GM12801 (cell line): ENCODE data around the gene STX16.

Source experiments
- TF ChIP-seq, protein P1 (sequence below): IDR thresholded peaks from one replicate; pipeline ENCODE4 v1.5.1; 2011; ENCODE audit warnings: control low read depth; ENCODE audit not compliant: insufficient read length; ENCODE audit errors: extremely low read depth

STX16 gene

DNA sequence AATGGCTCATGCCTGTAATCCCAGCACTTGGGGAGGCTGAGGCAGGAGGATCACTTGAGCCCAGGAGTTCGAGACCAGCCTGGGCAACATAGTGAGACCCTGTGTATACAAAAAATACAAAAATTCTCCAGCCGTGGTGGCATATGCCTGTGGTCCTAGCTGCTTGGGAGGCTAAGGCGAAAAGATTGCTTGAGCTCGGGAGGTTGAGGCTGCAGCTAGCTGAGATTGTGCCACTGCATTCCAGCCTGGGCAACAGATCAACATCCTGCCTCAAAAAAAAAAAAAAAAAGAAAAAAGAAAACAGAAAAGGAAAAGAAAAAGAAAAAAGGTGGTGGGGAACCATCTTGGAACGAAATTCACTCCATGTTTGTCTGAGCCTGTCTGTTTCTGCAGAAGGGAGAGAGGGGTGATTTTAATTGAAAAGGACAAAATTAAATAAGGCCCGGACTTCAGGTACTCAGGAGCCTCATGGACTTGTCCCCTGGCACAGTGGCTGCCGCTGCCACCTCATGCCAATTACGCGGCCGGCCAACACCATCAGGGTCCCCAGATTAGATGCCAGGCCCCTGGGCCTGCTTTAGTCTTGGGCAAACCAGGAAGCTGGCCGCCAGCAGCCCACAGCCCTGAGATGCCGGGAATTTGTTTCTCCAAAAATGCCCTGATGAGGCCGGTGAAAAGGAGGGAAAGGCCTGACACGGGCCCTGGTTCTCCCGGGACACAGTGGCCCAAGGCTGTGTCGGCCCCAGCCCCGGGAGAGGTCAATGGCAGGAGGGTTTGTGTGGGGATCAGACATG, 37.8 kb upstream of the STX16 start:
- TF ChIP-seq, protein P1, sequence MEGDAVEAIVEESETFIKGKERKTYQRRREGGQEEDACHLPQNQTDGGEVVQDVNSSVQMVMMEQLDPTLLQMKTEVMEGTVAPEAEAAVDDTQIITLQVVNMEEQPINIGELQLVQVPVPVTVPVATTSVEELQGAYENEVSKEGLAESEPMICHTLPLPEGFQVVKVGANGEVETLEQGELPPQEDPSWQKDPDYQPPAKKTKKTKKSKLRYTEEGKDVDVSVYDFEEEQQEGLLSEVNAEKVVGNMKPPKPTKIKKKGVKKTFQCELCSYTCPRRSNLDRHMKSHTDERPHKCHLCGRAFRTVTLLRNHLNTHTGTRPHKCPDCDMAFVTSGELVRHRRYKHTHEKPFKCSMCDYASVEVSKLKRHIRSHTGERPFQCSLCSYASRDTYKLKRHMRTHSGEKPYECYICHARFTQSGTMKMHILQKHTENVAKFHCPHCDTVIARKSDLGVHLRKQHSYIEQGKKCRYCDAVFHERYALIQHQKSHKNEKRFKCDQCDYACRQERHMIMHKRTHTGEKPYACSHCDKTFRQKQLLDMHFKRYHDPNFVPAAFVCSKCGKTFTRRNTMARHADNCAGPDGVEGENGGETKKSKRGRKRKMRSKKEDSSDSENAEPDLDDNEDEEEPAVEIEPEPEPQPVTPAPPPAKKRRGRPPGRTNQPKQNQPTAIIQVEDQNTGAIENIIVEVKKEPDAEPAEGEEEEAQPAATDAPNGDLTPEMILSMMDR, result no peak

DNA sequence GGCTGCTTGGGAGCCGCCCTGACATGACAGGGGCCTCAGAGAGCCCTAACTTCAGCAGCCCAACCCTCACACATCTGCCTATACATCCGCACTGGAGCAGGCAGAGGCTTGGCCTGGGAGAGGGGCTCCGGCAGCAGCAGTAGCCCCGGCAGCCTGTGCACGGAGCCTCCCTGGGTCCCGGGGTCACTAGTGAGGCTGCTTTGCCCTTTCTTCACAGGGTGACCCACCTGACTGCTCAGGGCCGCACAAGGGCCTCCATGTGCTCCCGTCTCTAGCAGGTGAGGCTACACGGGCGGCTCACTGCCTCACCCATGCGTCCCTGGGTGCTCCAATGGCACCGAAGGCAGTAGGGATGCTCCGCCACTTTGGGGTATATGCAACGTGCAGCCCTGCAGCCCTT, 36.7 kb upstream of the STX16 start:
- TF ChIP-seq, protein P1, result no peak

DNA sequence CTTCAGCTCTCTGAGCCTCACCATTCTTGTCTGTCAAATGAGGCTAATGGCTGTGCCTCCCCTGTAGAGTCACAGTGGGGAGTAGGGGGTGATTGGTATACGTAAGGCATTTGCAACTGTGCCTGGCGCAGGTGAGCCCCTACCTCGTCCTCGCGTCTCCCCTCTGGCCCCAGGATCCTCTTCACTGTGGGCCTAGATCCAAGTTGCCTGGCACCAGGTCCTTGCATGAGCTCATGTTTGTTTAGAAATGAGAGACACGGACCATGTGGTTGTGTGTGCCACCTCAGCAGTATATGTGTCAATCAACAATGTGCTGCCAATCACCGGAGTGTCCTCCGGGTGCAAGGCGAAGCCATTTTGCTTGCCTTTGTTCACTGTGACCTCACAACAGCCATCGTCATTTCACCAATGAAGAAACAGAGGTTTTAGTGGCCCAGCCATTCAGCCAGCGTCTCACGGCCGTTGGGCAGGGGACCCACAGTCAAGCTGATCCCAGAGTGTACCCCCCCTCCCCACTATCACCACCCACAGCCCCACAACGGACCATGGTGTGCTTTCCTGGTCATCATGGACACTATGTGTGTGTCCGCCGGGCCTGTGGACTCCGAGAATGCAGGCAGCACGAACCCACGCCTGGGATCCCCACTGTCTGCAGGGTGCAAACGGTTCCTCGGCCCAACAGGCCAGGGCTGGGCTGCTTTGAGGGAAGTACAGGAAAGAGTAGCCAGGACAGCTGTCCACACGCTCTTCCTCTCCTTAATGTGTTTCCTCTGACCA, 35.9 kb upstream of the STX16 start:
- TF ChIP-seq, protein P1, result no peak

DNA sequence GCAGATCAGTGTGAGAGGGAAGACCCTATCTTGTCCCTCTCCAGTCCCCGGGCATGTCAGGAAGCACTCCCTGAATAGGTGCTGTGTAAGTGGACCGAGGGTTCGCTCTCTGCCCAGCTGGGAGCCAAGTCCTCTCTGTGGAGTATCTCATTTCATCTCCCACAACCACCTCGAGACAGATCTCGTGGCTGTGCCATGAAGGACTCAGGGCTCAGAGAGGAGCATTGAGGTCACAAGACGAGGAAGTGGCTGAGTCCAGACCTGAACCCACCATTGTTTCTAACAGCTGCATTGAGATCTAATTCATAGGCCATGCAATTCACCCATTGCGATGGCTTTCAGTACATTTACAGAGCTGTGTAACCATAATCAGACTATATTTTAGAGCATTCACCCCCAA, 34.7 kb upstream of the STX16 start:
- TF ChIP-seq, protein P1, result no peak

DNA sequence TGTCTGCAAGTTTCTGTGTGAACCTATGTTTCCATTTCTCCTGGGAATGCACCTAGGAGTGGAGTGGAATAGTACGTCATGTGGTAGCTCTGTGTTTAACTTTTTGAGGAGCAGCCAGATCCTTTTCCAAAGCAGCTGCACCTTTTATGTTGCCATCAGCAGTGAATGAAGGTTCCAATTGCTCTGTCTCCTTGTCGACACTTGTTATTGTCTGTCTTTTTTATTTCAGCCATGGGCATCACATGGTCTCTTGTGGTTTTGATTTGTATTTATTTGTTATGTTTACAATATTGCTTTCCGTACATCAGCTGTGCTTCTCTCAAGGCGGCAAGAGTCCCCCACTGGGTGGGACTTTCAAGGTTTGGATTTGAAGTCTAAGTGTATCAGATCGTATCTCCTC, 33.9 kb upstream of the STX16 start:
- TF ChIP-seq, protein P1, result no peak

DNA sequence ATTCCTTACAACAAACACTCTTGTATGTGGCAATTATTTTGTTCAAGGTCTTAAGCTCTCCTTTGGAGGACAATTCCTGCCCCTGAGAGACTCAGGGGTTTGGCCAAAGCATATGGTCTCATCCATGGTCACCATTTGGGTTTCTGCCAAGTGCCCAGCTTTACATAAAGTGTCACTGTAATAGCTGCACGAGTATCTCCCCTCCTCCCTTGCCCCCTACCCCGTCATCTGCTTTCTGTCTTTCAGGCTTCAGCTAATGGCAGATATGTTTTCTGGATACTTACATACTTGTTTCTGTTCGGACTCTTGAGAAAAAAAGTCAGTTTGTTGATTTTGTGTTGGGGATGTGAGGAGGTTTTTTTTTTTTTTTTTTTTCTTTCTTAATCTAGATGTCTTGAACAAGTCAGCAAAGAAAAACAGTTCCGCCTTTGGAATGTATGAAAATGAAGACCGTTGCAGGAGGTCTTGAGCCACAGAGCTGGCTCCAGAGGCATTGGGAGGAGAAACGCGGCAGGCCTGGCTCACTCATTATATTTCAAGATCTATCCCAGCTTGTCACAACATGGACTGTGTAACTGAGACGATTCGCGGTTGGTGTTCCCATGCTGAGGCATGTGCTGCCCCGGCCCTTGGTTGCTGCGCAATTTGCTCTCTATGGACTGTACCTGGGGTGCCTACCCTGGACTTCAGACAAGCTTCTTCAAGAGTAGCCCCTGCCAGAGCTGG, 32.6 kb upstream of the STX16 start:
- TF ChIP-seq, protein P1, result no peak
